ENCODE results near the gene KCNMA1.

The KCNMA1 gene

GRCh38 chr10:77251297-77252013 is 386.2 kb downstream of the KCNMA1 start:
- Histone ChIP-seq H3K9ac (ENCODE audit: low read length) (no peak overlapping the region), H3K36me3 (ENCODE audit: control insufficient read depth, insufficient read depth, low read length) (no peaks in the 10 kb centered on the region), H3K27me3 (ENCODE audit: control insufficient read depth, insufficient read depth, low read length) (no peaks in the 10 kb centered on the region), H3K4me1 (ENCODE audit: control insufficient read depth, insufficient read depth, low read length) (peaks cover 36% of the 10 kb centered on the region), H3K27ac (ENCODE audit: low read depth, low read length) (peak overlapping the region; percentile 9), H3K4me3 (ENCODE audit: low read length) (no peak overlapping the region)

- Histone ChIP-seq H3K4me1 (ENCODE audit: control insufficient read depth, insufficient read depth, low read length) (peaks cover 48% of the 10 kb centered on the region), H3K36me3 (ENCODE audit: control insufficient read depth, insufficient read depth, low read length) (no peaks in the 10 kb centered on the region), H3K27ac (ENCODE audit: low read depth, low read length) (peak overlapping the region; percentile 7), H3K9ac (ENCODE audit: low read length) (no peak overlapping the region), H3K27me3 (ENCODE audit: control insufficient read depth, insufficient read depth, low read length) (no peaks in the 10 kb centered on the region), H3K4me3 (ENCODE audit: low read length) (no peak overlapping the region)
These were observed 387.6 kb downstream of the KCNMA1 start for GRCh38 chr10:77249901-77250459.

GRCh38 chr10:77248104-77248790 is 389.4 kb downstream of the KCNMA1 start:
- Histone ChIP-seq H3K4me1 (ENCODE audit: control insufficient read depth, insufficient read depth, low read length) (peaks cover 54% of the 10 kb centered on the region), H3K27ac (ENCODE audit: low read depth, low read length) (peak overlapping the region; percentile 95), H3K9ac (ENCODE audit: low read length) (no peak overlapping the region), H3K27me3 (ENCODE audit: control insufficient read depth, insufficient read depth, low read length) (no peaks in the 10 kb centered on the region), H3K4me3 (ENCODE audit: low read length) (no peak overlapping the region), H3K36me3 (ENCODE audit: control insufficient read depth, insufficient read depth, low read length) (no peaks in the 10 kb centered on the region)

- peak overlapping the region; percentile 95 for H3K27ac ChIP-seq (ENCODE audit: low read depth, low read length)
- H3K27me3 ChIP-seq (ENCODE audit: control insufficient read depth, insufficient read depth, low read length): no peaks in the 10 kb centered on the region
- no peaks in the 10 kb centered on the region for H3K36me3 ChIP-seq (ENCODE audit: control insufficient read depth, insufficient read depth, low read length)
- peaks cover 61% of the 10 kb centered on the region for H3K4me1 ChIP-seq (ENCODE audit: control insufficient read depth, insufficient read depth, low read length)
- H3K9ac ChIP-seq (ENCODE audit: low read length): no peak overlapping the region
- no peak overlapping the region for H3K4me3 ChIP-seq (ENCODE audit: low read length)
These were observed 390.3 kb downstream of the KCNMA1 start for GRCh38 chr10:77247031-77247990.

- Histone ChIP-seq H3K36me3 (ENCODE audit: control insufficient read depth, insufficient read depth, low read length) (no peaks in the 10 kb centered on the region), H3K4me3 (ENCODE audit: low read length) (no peak overlapping the region), H3K27me3 (ENCODE audit: control insufficient read depth, insufficient read depth, low read length) (no peaks in the 10 kb centered on the region), H3K27ac (ENCODE audit: low read depth, low read length) (peak overlapping the region; percentile 95), H3K9ac (ENCODE audit: low read length) (no peak overlapping the region), H3K4me1 (ENCODE audit: control insufficient read depth, insufficient read depth, low read length) (peaks cover 72% of the 10 kb centered on the region)
These were observed 391.7 kb downstream of the KCNMA1 start for GRCh38 chr10:77245953-77246352.

GRCh38 chr10:77244746-77245145 is 392.9 kb downstream of the KCNMA1 start:
- Histone ChIP-seq H3K27me3 (ENCODE audit: control insufficient read depth, insufficient read depth, low read length) (no peaks in the 10 kb centered on the region), H3K9ac (ENCODE audit: low read length) (no peak overlapping the region), H3K4me1 (ENCODE audit: control insufficient read depth, insufficient read depth, low read length) (peaks cover 78% of the 10 kb centered on the region), H3K36me3 (ENCODE audit: control insufficient read depth, insufficient read depth, low read length) (no peaks in the 10 kb centered on the region), H3K27ac (ENCODE audit: low read depth, low read length) (peak overlapping the region; percentile 95), H3K4me3 (ENCODE audit: low read length) (no peak overlapping the region)

GRCh38 chr10:77244286-77244685 is 393.3 kb downstream of the KCNMA1 start:
- Histone ChIP-seq H3K4me1 (ENCODE audit: control insufficient read depth, insufficient read depth, low read length) (peaks cover 83% of the 10 kb centered on the region), H3K36me3 (ENCODE audit: control insufficient read depth, insufficient read depth, low read length) (no peaks in the 10 kb centered on the region), H3K27me3 (ENCODE audit: control insufficient read depth, insufficient read depth, low read length) (no peaks in the 10 kb centered on the region), H3K9ac (ENCODE audit: low read length) (no peak overlapping the region), H3K27ac (ENCODE audit: low read depth, low read length) (peak overlapping the region; percentile 95), H3K4me3 (ENCODE audit: low read length) (no peak overlapping the region)

DNA sequence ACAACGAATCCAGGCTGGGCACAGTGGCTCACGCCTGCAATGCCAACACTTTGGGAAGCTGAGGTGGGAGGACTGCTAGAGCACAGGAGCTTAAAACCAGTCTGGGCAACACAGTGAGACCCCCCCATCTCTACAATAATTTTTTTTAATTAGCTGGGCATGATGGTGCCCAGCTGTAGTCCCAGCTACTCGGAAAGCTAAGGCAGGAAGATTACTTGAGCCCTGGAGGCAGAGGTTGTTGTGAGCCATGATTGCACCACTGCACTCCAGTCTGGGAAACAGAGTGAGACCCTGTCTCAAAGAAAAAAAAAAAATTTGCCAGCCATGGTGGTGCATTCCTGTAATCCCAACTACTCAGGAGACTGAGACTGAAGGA is 396.3 kb downstream of the KCNMA1 start:
- no peak overlapping the region for H3K9ac ChIP-seq (ENCODE audit: low read length)
- peak overlapping the region; percentile 95 for H3K27ac ChIP-seq (ENCODE audit: low read depth, low read length)
- H3K4me1 ChIP-seq (ENCODE audit: control insufficient read depth, insufficient read depth, low read length): peaks cover 83% of the 10 kb centered on the region
- no peaks in the 10 kb centered on the region for H3K27me3 ChIP-seq (ENCODE audit: control insufficient read depth, insufficient read depth, low read length)
- H3K36me3 ChIP-seq (ENCODE audit: control insufficient read depth, insufficient read depth, low read length): no peaks in the 10 kb centered on the region
- no peak overlapping the region for H3K4me3 ChIP-seq (ENCODE audit: low read length)

GRCh38 chr10:77240706-77241349 is 396.8 kb downstream of the KCNMA1 start:
- Histone ChIP-seq H3K36me3 (ENCODE audit: control insufficient read depth, insufficient read depth, low read length) (no peaks in the 10 kb centered on the region), H3K27ac (ENCODE audit: low read depth, low read length) (peak overlapping the region; percentile 95), H3K4me3 (ENCODE audit: low read length) (no peak overlapping the region), H3K9ac (ENCODE audit: low read length) (no peak overlapping the region), H3K27me3 (ENCODE audit: control insufficient read depth, insufficient read depth, low read length) (no peaks in the 10 kb centered on the region), H3K4me1 (ENCODE audit: control insufficient read depth, insufficient read depth, low read length) (peaks cover 82% of the 10 kb centered on the region)

DNA sequence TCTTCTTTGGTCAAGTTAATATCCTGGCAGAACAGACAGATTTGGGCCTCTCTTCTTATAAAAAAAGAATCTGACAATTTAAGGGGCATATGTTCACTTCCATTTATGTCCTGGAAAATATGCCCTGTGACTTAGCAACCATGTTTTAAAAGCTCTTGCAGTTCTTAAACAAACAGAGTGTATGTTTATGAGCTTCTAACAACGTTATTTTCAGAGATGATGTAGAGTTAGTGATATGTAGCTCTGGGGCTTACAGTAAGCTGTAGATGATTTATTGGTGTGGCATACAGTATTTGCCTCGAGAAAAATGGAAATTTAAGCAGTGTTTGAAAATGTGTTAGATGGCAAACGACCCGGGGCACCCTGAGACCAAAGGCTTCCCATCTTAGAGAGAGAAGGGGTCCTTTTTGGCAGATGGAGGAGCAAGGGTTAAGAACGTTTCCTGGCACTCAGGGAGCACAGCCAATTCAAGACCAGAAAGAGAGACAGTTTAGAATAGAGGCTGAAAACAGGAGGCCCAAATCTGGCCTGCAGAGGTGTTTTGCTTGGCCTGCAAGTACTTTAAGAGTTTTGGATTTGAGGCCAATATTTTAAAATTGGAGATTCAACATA is 397.5 kb downstream of the KCNMA1 start:
- Histone ChIP-seq H3K9ac (ENCODE audit: low read length) (no peak overlapping the region), H3K4me3 (ENCODE audit: low read length) (no peak overlapping the region), H3K36me3 (ENCODE audit: control insufficient read depth, insufficient read depth, low read length) (no peaks in the 10 kb centered on the region), H3K4me1 (ENCODE audit: control insufficient read depth, insufficient read depth, low read length) (peaks cover 78% of the 10 kb centered on the region), H3K27ac (ENCODE audit: low read depth, low read length) (peak overlapping the region; percentile 95), H3K27me3 (ENCODE audit: control insufficient read depth, insufficient read depth, low read length) (no peaks in the 10 kb centered on the region)

DNA sequence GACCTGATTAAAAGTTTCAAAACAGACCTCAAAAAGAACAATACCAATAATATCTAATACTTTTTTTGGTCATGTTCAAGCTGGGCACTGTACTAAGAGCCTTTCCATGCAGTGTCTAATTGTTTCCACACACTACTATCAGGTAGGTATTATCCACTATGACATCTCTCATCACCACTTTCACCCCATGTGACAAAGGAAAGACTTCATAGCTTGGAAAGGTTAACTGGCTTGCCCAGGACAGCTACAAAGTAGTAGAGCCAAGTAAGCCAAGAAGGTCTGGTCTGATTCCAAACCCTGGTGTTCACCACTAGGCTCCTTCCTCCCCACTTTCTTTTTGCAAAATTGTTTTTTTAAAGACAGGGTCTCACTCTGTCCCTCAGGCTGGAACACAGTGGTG is 400.5 kb downstream of the KCNMA1 start:
- Histone ChIP-seq H3K36me3 (ENCODE audit: control insufficient read depth, insufficient read depth, low read length) (no peaks in the 10 kb centered on the region), H3K4me1 (ENCODE audit: control insufficient read depth, insufficient read depth, low read length) (peaks cover 64% of the 10 kb centered on the region), H3K27me3 (ENCODE audit: control insufficient read depth, insufficient read depth, low read length) (no peaks in the 10 kb centered on the region), H3K27ac (ENCODE audit: low read depth, low read length) (peak overlapping the region; percentile 95), H3K4me3 (ENCODE audit: low read length) (no peak overlapping the region), H3K9ac (ENCODE audit: low read length) (no peak overlapping the region)

Data from rectal smooth muscle tissue (tissue), 1 donor.